Transverse colon (tissue), 3 donors: ENCODE results near the gene NFXL1.

Experiments used
- CTCF ChIP-seq, 5 experiments: fragments of 200-600 bp in 3 of 5; fragments of 450-650 bp in 2 of 5; sonication (generic) in 3 of 5; IDR thresholded peaks; 1 replicate in 2 of 5; 2 replicates in 3 of 5; pipeline ENCODE4 v1.5.1; 2016 to 2017; ENCODE audit warnings: antibody characterized with exemption in 5 of 5, inconsistent platforms in 3 of 5, mild to moderate bottlenecking in 2 of 5, moderate library complexity in 1 of 5
- POLR2A ChIP-seq: fragments of 450-650 bp; IDR thresholded peaks from one replicate; pipeline ENCODE4 v1.6.1; 2016; ENCODE audit warnings: antibody characterized with exemption, mild to moderate bottlenecking, moderate library complexity

- TF ChIP-seq POLR2A (no peak), CTCF (IDR thresholded peaks at IDR 0.05) (no peak)
These were observed 22.0 kb upstream of the NFXL1 start for GRCh38 chr4:47936336-47936735.
